Pancreas (tissue), 10 donors: ENCODE results near the gene ADAMTS6. TPM values are rescaled to one million over a fixed set of nuclear protein-coding genes. Genes with fewer than 3 reads are reported as not detected.

ENCODE experiments used
- ATAC-seq, 4 donors: fragments of 200-7000 bp; cut with Tn5 transposase; one replicate each; pipeline versions ENCODE4 v1.8.0 to v1.9.1; 2020; ENCODE audit warnings: mild to moderate bottlenecking in 4 of 4, moderate library complexity in 4 of 4
- DNase-seq, 6 donors: peaks; one replicate each; pipeline ENCODE4 v3.0.0-alpha.2; 2020
- FAIRE-seq: peaks from 2 replicates; lab custom pipeline; 2012; peaks lifted over from hg19 to GRCh38; lab: Jason Lieb, UNC
- H3K27ac ChIP-seq, 4 donors: fragments of 200-600 bp; sonication (generic); 1 replicate in 3 of 4; 2 replicates in 1 of 4; pipeline versions ENCODE4 v1.5.0 to v1.8.0; 2020
- H3K27me3 ChIP-seq, 4 donors: fragments of 200-600 bp; one replicate each; pipeline ENCODE4 v1.8.0; 2021
- H3K36me3 ChIP-seq, 3 donors: fragments of 200-600 bp; sonication (generic) in 1 of 3; one replicate each; pipeline versions ENCODE4 v1.5.0 to v1.8.0; 2020 to 2021
- H3K4me1 ChIP-seq, 3 donors: fragments of 200-600 bp; one replicate each; pipeline ENCODE4 v1.8.0; 2021
- H3K4me3 ChIP-seq, 4 donors: fragments of 200-600 bp; sonication (generic) in 2 of 4; one replicate each; pipeline versions ENCODE4 v1.5.0 to v1.8.0; 2020 to 2021
- H3K9me3 ChIP-seq, 4 donors: fragments of 200-600 bp; one replicate each; pipeline ENCODE4 v1.8.0; 2021
- CTCF ChIP-seq, 4 donors: fragments of 200-600 bp; sonication (generic) in 3 of 4; IDR thresholded peaks; one replicate each; pipeline versions ENCODE4 v1.5.0 to v1.8.0; 2021; ENCODE audit warnings: antibody characterized with exemption in 4 of 4
- WGBS, 2 donors: extraction: QIAGEN DNeasy Blood & Tissue Kit; methylation state at CpG; one replicate each; pipeline ENCODE4 v1.1.7; 2013; 5-methylcytosine and 5-hydroxymethylcytosine counted together
- intact Hi-C, 3 donors: fragments of 100-400 bp; cut with DNase I; formaldehyde crosslinking; loops; one replicate each; pipeline versions ENCODE4 v1.11.1 to v1.14.2; 2022
- polyA plus RNA-seq, 2 donors: library from polyadenylated mRNA; stranded (reverse); fragments of 200-250 nt; gene quantifications; one replicate each; pipeline ENCODE4 v1.2.3, GENCODE V29; 2013
- total RNA-seq, 6 donors: library from RNA; stranded (reverse); fragmentation: NEBNext Ultra II Directional in 4 of 6; extraction: Animal tissue kit (Norgen Biotek cat#: 25700) in 4 of 6; gene quantifications; one replicate each; pipeline versions ENCODE4 v1.2.1 to v1.2.4, GENCODE V29; 2021 to 2023
- donor health status: healthy with polysubstance abuse.
- donor health status: DM: no; HTN: no; CAD: no; lungs with moderate emphysema.
- donor health status: DM: no; HTN: no; CAD: no.
- donor health status: control.
- donor health status: control.
- donor health status: Bipolar disorder and iron deficiency.
- donor health status: DM: yes; HTN: yes; CAD: no.
- donor health status: DM: no; HTN: no; CAD: no.
- donor health status: DM: no; HTN: no; CAD: no.
- donor health status: DM: yes; HTN: yes; CAD: no.

The ADAMTS6 gene
- total and polyA plus RNA-seq, 8 donors = 0.14 to 0.70 (median 0.30) TPM

- Histone ChIP-seq H3K9me3 (no peaks in the 10 kb centered on the region), H3K27me3 (no peaks in the 10 kb centered on the region), H3K27ac (no peak overlapping the region), H3K36me3 (no peaks in the 10 kb centered on the region), H3K4me1 (no peaks in the 10 kb centered on the region), H3K4me3 (no peak overlapping the region)
- intact Hi-C loops = no loop called here
- FAIRE-seq (no peak), DNase-seq (no peak), ATAC-seq (no peak)
- no peak for TF ChIP-seq CTCF (IDR thresholded peaks at IDR 0.05)
Observed at GRCh38 chr5:65141493-65141892, 340.2 kb downstream of the ADAMTS6 start.

GRCh38 chr5:65137631-65138030 lies 344.1 kb downstream of the ADAMTS6 start:
- no peak overlapping the region for H3K27ac ChIP-seq
- FAIRE-seq = no peak
- no peaks in the 10 kb centered on the region for H3K36me3 ChIP-seq
- no peak for ATAC-seq
- no peak for TF ChIP-seq CTCF (IDR thresholded peaks at IDR 0.05)
- no peak overlapping the region for H3K4me3 ChIP-seq
- H3K9me3 ChIP-seq = no peaks in the 10 kb centered on the region
- no peaks in the 10 kb centered on the region for H3K27me3 ChIP-seq
- WGBS, 2 donors = 49% methylated on average over 4 of the region's 4 CpGs
- intact Hi-C loops = no loop called here
- DNase-seq = no peak
- H3K4me1 ChIP-seq = no peaks in the 10 kb centered on the region

GRCh38 chr5:65133477-65134110 lies 348.1 kb downstream of the ADAMTS6 start:
- FAIRE-seq (no peak), ATAC-seq (no peak)
- intact Hi-C loops = no loop called here

GRCh38 chr5:65132386-65132785 lies 349.3 kb downstream of the ADAMTS6 start:
- WGBS, 2 donors = 86 to 96% methylated on average over 4 of the region's 4 CpGs
- FAIRE-seq = no peak

More at GRCh38 chr5:65133477-65134110, 348.1 kb downstream of the ADAMTS6 start:
- Histone ChIP-seq H3K9me3 (no peaks in the 10 kb centered on the region), H3K36me3 (no peaks in the 10 kb centered on the region), H3K4me3 (no peak overlapping the region), H3K4me1 (no peaks in the 10 kb centered on the region), H3K27me3 (no peaks in the 10 kb centered on the region), H3K27ac (no peak overlapping the region)
- 55 to 61% methylated on average over 2 of the region's 2 CpGs for WGBS, 2 donors
- no peak for DNase-seq
- no peak for TF ChIP-seq CTCF (IDR thresholded peaks at IDR 0.05)

More at GRCh38 chr5:65132386-65132785, 349.3 kb downstream of the ADAMTS6 start:
- ATAC-seq = no peak
- Histone ChIP-seq H3K9me3 (no peaks in the 10 kb centered on the region), H3K36me3 (no peaks in the 10 kb centered on the region), H3K27me3 (no peaks in the 10 kb centered on the region), H3K27ac (no peak overlapping the region), H3K4me3 (no peak overlapping the region), H3K4me1 (no peaks in the 10 kb centered on the region)
- intact Hi-C loops = no loop called here
- TF ChIP-seq CTCF (IDR thresholded peaks at IDR 0.05) = no peak
- DNase-seq = no peak
